Smooth muscle cell of the umbilical artery (primary cell): ENCODE data around the gene PDLIM7. TPM values are rescaled to one million over a fixed set of nuclear protein-coding genes. Genes with fewer than 3 reads are reported as not detected.

Experiments used
- total RNA-seq: library from RNA; depleted of rRNA; stranded (reverse); fragments of >200 nt; gene quantifications from 2 replicates; pipeline ENCODE4 v1.2.3, GENCODE V29; 2014

The PDLIM7 gene
- total RNA-seq, result 167 and 241 TPM in 2 replicates

GRCh38 chr5:177497292-177498012 lies at the start of gene PDLIM7:
TSS of gene PDLIM7 (minus strand) at chr5:177497604. CDS start at chr5:177496512, 1,092 bp downstream.

GRCh38 chr5:177516601-177517568 lies 19.5 kb upstream of the PDLIM7 start, which contains the start of gene DDX41:
TSS of gene DDX41 (minus strand) at chr5:177516961. CDS start at chr5:177516945, 16 bp downstream.

GRCh38 chr5:177509381-177509951 lies 12.1 kb upstream of the PDLIM7 start, which contains the start of gene DOK3:
TSS of gene DOK3 (minus strand) at chr5:177509826. CDS start at chr5:177509540, 286 bp downstream.

GRCh38 chr5:177473443-177474001 lies 23.9 kb downstream of the PDLIM7 start, which contains the start of gene DBN1:
TSS of gene DBN1 (minus strand) at chr5:177473634. CDS start at chr5:177473521, 113 bp downstream.

GRCh38 chr5:177446200-177447065 lies 51.0 kb downstream of the PDLIM7 start, which contains the start of gene PRR7:
TSS of gene PRR7 (plus strand) at chr5:177446814. CDS start at chr5:177455068, 8,254 bp downstream.

Other genes with a start within 250 kb of the PDLIM7 start
- gene RAB24, start 193.9 kb downstream of the PDLIM7 start, total RNA-seq, result 17.9 and 25.5 TPM in 2 replicates
- 79.6 and 79.9 TPM in 2 replicates for gene PRELID1, start 193.8 kb downstream of the PDLIM7 start, total RNA-seq
- gene MXD3, start 185.7 kb downstream of the PDLIM7 start, total RNA-seq, result 1.2 and 4.1 TPM in 2 replicates
- 494 and 696 TPM in 2 replicates for gene LMAN2, start 145.9 kb downstream of the PDLIM7 start, total RNA-seq
- 3.9 and 4.2 TPM in 2 replicates for gene RGS14, start 139.7 kb downstream of the PDLIM7 start, total RNA-seq
- gene SLC34A1, start 113.2 kb downstream of the PDLIM7 start, total RNA-seq, result not detected in 2 replicates
- gene PFN3, start 96.9 kb downstream of the PDLIM7 start, total RNA-seq, result not detected in 2 replicates
- gene F12, start 88.0 kb downstream of the PDLIM7 start, total RNA-seq, result 0.51 and 0.89 TPM in 2 replicates
- 14.6 and 26.1 TPM in 2 replicates for gene GRK6, start 70.9 kb downstream of the PDLIM7 start, total RNA-seq
- gene PRR7, start 50.8 kb downstream of the PDLIM7 start, total RNA-seq, result 6.2 and 9.5 TPM in 2 replicates
- gene DBN1, start 24.0 kb downstream of the PDLIM7 start, total RNA-seq, result 108 and 180 TPM in 2 replicates
- 3.3 and 8.4 TPM in 2 replicates for gene DOK3, start 12.2 kb upstream of the PDLIM7 start, total RNA-seq
- 88.5 and 128 TPM in 2 replicates for gene DDX41, start 19.4 kb upstream of the PDLIM7 start, total RNA-seq
- gene FAM193B, start 57.0 kb upstream of the PDLIM7 start, total RNA-seq, result 17.2 and 24.9 TPM in 2 replicates
- gene TMED9, start 94.6 kb upstream of the PDLIM7 start, total RNA-seq, result 354 and 386 TPM in 2 replicates
- gene B4GALT7, start 102.5 kb upstream of the PDLIM7 start, total RNA-seq, result 72.1 and 94.4 TPM in 2 replicates